SU-DHL-6 (cell line): Measurements from ENCODE around the gene NDUFS1.

Experiments used
- CTCF ChIP-seq: fragments of 200-600 bp; sonication (generic); IDR thresholded peaks from one replicate; pipeline ENCODE4 v1.5.1; 2017; ENCODE audit warnings: antibody characterized with exemption, mild to moderate bottlenecking, low read length, moderate library complexity; ENCODE audit not compliant: insufficient read depth, poor library complexity, severe bottlenecking
- EZH2phosphoT487 ChIP-seq: fragments of 200-600 bp; sonication (generic), shearing (Covaris generic); conservative IDR thresholded peaks from 2 replicates; pipeline ENCODE4 v1.6.1; 2018; ENCODE audit warnings: mild to moderate bottlenecking, antibody characterized with exemption, low read length, moderate library complexity, mixed read lengths

- TF ChIP-seq CTCF, result no peak
- no peak for TF ChIP-seq EZH2phosphoT487
Observed at GRCh38 chr2:206189691-206190090, 30.4 kb upstream of the NDUFS1 start.
